Measurements from ENCODE around the gene HEBP2. TPM values are rescaled to one million over a fixed set of nuclear protein-coding genes. Genes with fewer than 3 reads are reported as not detected.
A peak's percentile ranks its signal among the peaks of the same experiment; 100 is the strongest.

HEBP2 gene
- total and polyA plus RNA-seq, 2 of the 13 experiments (the other 11 are each of a cell fraction or from before 2014, with no cell fraction given) = 16.0 to 72.8 TPM

DNA sequence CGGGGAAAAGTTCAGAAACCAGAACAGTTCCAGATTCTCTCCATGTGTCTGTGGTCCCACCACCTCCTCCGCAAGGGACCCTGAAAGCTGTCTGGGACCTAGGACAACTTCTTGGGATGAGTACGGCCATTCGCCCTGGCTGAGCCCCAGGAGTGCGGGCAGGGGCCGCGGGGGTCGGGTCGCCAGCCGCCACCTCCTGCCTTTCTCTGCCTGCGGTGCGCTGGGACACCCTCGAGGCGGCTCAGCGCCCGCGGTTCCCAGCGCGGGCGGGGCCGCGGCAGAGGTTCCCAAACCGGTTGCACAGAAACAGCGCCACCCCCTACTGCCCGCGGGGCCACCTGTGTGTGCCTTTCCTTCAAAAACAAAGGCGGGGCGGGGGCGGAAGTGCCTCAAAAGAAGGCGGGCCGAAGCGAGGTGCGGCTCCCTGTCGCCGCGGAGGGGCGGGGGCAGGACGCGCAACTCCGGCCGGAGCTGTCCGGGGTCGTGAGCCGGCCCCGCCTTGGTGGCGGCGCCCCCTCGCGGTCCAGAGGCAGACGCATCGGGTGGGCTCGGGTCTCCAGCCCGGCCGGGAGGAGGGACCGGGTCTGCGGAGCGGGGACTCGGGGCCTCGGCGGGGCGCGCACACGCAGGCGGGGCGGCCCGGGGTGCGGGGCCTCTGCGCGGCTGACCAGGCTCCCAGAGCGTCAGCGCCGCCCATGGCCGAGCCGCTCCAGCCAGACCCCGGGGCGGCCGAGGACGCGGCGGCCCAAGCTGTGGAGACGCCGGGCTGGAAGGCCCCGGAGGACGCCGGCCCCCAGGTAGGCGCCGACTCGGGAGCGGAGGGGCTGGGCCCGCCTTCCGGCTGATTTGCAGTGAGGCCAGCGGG, at the start of gene HEBP2 (continued):
- TF ChIP-seq GRHL1 (CRISPR knock-in tag; conservative IDR thresholded peaks at IDR 0.05) (no peak), MZF1 (CRISPR knock-in tag; IDR thresholded peaks at IDR 0.05; ENCODE audit: borderline replicate concordance) (no peak), ZNF44 (CRISPR knock-in tag; IDR thresholded peaks at IDR 0.05) (no peak), KMT2B (CRISPR knock-in tag; IDR thresholded peaks at IDR 0.05) (peak; percentile 67; the same call in 1 of the 2 replicates), MYPOP (CRISPR knock-in tag; IDR thresholded peaks at IDR 0.05) (peak; percentile 85), ZNF691 (CRISPR knock-in tag; IDR thresholded peaks at IDR 0.05; ENCODE audit: borderline replicate concordance, low read depth) (peak; percentile 86), JARID2 (CRISPR knock-in tag; IDR thresholded peaks at IDR 0.05; ENCODE audit: insufficient replicate concordance) (no peak), ZNF563 (CRISPR knock-in tag; IDR thresholded peaks at IDR 0.05) (peak; percentile 70), ZNF569 (CRISPR knock-in tag; IDR thresholded peaks at IDR 0.05; ENCODE audit: borderline replicate concordance) (0 out of 2 replicates have a peak, but pooled peaks have one; percentile 11), SAFB2 (CRISPR knock-in tag; IDR thresholded peaks at IDR 0.05; ENCODE audit: borderline replicate concordance, low read depth) (peak; percentile 72; the same call in 1 of the 2 replicates), ZNF776 (CRISPR knock-in tag; IDR thresholded peaks at IDR 0.05) (no peak; the same call in 1 of the 2 replicates), ZNF737 (CRISPR knock-in tag; IDR thresholded peaks at IDR 0.05; ENCODE audit: borderline replicate concordance) (no peak), CBX1 (IDR thresholded peaks at IDR 0.05; ENCODE audit: low read depth) (peak; percentile 74)
- TF ChIP-seq, protein P1, sequence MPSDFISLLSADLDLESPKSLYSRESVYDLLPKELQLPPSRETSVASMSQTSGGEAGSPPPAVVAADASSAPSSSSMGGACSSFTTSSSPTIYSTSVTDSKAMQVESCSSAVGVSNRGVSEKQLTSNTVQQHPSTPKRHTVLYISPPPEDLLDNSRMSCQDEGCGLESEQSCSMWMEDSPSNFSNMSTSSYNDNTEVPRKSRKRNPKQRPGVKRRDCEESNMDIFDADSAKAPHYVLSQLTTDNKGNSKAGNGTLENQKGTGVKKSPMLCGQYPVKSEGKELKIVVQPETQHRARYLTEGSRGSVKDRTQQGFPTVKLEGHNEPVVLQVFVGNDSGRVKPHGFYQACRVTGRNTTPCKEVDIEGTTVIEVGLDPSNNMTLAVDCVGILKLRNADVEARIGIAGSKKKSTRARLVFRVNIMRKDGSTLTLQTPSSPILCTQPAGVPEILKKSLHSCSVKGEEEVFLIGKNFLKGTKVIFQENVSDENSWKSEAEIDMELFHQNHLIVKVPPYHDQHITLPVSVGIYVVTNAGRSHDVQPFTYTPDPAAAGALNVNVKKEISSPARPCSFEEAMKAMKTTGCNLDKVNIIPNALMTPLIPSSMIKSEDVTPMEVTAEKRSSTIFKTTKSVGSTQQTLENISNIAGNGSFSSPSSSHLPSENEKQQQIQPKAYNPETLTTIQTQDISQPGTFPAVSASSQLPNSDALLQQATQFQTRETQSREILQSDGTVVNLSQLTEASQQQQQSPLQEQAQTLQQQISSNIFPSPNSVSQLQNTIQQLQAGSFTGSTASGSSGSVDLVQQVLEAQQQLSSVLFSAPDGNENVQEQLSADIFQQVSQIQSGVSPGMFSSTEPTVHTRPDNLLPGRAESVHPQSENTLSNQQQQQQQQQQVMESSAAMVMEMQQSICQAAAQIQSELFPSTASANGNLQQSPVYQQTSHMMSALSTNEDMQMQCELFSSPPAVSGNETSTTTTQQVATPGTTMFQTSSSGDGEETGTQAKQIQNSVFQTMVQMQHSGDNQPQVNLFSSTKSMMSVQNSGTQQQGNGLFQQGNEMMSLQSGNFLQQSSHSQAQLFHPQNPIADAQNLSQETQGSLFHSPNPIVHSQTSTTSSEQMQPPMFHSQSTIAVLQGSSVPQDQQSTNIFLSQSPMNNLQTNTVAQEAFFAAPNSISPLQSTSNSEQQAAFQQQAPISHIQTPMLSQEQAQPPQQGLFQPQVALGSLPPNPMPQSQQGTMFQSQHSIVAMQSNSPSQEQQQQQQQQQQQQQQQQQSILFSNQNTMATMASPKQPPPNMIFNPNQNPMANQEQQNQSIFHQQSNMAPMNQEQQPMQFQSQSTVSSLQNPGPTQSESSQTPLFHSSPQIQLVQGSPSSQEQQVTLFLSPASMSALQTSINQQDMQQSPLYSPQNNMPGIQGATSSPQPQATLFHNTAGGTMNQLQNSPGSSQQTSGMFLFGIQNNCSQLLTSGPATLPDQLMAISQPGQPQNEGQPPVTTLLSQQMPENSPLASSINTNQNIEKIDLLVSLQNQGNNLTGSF (CRISPR knock-in tag; IDR thresholded peaks at IDR 0.05) = no peak; the same call in 1 of the 2 replicates
- TF ChIP-seq, protein P2, sequence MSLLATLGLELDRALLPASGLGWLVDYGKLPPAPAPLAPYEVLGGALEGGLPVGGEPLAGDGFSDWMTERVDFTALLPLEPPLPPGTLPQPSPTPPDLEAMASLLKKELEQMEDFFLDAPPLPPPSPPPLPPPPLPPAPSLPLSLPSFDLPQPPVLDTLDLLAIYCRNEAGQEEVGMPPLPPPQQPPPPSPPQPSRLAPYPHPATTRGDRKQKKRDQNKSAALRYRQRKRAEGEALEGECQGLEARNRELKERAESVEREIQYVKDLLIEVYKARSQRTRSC (CRISPR knock-in tag; IDR thresholded peaks at IDR 0.05; ENCODE audit: low read depth) = no peak; the same call in 1 of the 2 replicates
